DND-41 (cell line): ENCODE measurements around the gene PDE4D.

Experiments
- EZH2 ChIP-seq: IDR thresholded peaks from 3 replicates; pipeline ENCODE4 v1.6.1; 2012; ENCODE audit warnings: borderline replicate concordance, low read depth, mild to moderate bottlenecking, moderate library complexity, low read length, inconsistent platforms; ENCODE audit not compliant: severe bottlenecking
- TF ChIP-seq, protein P1 (sequence below): IDR thresholded peaks from 2 replicates; pipeline ENCODE4 v1.5.1; 2012; ENCODE audit warnings: borderline replicate concordance, low read length, moderate library complexity, mild to moderate bottlenecking; ENCODE audit not compliant: poor library complexity, severe bottlenecking; ENCODE audit errors: extremely low read depth

DNA sequence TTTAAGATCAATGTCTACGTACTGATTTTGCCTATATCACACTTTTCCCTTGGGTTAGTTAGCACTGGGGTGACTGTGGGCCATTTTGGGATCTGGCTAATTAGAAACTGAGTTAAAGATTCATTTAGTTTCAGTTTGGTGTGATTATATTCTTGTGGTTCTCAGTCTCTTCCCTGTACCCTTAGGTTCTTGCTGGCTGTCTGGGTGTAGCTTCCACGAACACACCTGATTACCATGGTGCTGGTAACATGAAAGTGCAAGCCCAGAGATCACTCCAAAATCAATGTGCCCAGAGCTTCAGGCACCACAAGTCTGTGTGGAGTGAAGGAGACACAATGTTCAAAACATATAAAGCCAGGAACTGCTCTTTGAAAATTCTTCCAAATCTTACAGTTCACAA lies 248.1 kb downstream of the PDE4D start:
- TF ChIP-seq, protein P1, sequence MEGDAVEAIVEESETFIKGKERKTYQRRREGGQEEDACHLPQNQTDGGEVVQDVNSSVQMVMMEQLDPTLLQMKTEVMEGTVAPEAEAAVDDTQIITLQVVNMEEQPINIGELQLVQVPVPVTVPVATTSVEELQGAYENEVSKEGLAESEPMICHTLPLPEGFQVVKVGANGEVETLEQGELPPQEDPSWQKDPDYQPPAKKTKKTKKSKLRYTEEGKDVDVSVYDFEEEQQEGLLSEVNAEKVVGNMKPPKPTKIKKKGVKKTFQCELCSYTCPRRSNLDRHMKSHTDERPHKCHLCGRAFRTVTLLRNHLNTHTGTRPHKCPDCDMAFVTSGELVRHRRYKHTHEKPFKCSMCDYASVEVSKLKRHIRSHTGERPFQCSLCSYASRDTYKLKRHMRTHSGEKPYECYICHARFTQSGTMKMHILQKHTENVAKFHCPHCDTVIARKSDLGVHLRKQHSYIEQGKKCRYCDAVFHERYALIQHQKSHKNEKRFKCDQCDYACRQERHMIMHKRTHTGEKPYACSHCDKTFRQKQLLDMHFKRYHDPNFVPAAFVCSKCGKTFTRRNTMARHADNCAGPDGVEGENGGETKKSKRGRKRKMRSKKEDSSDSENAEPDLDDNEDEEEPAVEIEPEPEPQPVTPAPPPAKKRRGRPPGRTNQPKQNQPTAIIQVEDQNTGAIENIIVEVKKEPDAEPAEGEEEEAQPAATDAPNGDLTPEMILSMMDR = no peak
- TF ChIP-seq EZH2 = no peak
